GM20000 (cell line): ENCODE data around the gene GVQW3.

Source experiments
- DNase-seq: peaks from one replicate; pipeline ENCODE4 v3.0.0; 2012; ENCODE audit warnings: low spot score
- TF ChIP-seq, protein P1 (sequence below): IDR thresholded peaks from 2 replicates; pipeline ENCODE4 v1.5.1; 2012; ENCODE audit warnings: mild to moderate bottlenecking, control low read depth; ENCODE audit errors: extremely low read depth, missing control alignments

Gene GVQW3

DNA sequence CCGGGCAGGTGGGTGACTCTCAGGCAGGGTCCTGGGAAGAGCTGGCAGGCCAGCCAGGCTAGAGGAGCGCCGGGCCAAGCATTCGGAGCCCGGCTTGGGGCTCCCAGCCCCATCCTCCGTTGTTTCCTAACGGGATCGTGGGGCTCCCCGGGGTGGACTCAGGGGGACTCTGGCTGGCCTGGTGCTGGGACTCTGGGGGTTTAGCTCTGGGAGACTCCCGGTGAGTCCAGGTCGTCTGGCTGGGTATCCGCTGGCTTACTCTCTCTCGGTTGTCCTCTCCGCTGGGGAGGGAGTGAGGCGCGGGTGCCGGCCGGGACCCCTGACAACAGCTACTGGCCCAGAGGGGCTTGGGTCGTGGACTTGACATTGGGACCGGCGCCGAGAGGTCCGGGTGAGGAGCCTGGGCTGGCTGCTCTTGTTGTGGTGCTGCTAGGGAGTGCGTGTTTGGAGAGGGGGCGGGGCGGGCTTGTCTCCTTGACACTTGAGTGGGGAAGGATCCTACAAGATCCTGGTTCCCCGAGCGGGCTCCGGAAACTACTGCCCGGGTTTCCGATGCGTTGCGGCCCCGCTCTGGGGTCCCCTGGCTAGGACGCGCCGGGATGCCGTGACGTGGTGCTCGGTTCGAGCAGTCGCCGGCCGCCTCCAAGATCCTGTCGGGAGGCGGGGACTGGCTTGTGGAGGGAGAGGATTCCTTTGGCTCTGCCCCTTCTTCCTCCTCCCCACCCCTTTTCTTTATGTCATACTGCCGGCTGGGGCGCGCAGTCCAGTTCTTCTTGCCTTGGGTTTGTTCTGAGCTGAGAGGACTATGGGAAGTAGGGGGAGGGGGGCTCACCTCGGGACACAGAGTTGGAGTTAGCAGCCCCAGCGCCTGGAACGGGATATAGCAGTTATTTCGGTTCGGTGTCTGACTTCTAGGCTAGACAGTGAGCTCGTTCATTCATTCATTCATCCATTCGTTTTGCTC is 64.3 kb downstream of the GVQW3 start:
- TF ChIP-seq, protein P1, sequence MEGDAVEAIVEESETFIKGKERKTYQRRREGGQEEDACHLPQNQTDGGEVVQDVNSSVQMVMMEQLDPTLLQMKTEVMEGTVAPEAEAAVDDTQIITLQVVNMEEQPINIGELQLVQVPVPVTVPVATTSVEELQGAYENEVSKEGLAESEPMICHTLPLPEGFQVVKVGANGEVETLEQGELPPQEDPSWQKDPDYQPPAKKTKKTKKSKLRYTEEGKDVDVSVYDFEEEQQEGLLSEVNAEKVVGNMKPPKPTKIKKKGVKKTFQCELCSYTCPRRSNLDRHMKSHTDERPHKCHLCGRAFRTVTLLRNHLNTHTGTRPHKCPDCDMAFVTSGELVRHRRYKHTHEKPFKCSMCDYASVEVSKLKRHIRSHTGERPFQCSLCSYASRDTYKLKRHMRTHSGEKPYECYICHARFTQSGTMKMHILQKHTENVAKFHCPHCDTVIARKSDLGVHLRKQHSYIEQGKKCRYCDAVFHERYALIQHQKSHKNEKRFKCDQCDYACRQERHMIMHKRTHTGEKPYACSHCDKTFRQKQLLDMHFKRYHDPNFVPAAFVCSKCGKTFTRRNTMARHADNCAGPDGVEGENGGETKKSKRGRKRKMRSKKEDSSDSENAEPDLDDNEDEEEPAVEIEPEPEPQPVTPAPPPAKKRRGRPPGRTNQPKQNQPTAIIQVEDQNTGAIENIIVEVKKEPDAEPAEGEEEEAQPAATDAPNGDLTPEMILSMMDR, result no peak
- peak; percentile 54 for DNase-seq

- no peak for DNase-seq
- TF ChIP-seq, protein P1, result no peak
Observed at GRCh38 chr11:76448506-76448905, 67.4 kb downstream of the GVQW3 start.

DNA sequence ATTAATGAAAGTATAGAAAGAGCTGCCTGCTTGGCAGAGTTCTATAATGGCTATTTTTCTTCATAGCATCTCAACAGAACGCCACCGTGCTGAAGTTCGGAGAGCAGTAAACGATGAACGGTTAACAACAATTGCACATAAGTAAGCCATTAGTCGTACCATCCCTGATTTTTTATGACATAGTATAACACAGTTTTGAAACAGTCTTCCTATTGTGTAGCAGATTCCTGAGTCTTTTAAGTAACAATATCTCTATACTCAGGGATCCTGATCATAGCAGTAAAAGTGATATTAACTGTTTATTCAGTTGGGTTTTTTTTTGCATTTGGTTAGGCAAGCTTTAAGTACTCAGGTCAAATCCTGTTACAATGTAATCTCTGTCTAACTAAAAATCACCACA is 72.1 kb downstream of the GVQW3 start:
- DNase-seq, result no peak
- TF ChIP-seq, protein P1, result no peak

DNA sequence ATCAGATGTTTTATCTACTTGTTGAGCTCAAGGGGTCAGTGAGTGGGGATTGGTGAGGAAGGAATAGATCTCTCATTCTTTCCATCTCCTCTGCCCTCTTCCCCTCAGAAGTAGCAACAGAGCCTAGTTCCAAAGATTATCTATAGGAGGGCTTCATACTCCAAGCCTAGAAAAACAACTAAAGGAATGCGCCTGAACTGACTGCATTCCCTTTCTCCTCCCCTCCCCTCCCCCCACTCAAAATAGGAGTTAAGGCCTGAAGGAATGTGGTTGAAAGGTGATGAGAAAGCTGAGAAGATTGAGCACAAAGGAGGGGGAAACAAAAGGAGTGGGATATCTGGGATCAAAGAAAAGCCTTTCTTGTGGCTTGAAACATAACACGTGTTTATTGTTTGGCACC is 74.2 kb downstream of the GVQW3 start:
- TF ChIP-seq, protein P1, result no peak
- no peak for DNase-seq

GRCh38 chr11:76455931-76456330 is 74.8 kb downstream of the GVQW3 start:
- no peak for DNase-seq
- TF ChIP-seq, protein P1, result no peak

GRCh38 chr11:76456571-76456970 is 75.4 kb downstream of the GVQW3 start:
- no peak for DNase-seq
- TF ChIP-seq, protein P1, result no peak
